ENCODE data around the gene RPS21. TPM values are rescaled to one million over a fixed set of nuclear protein-coding genes. Genes with fewer than 3 reads are reported as not detected.

Gene RPS21
- total and polyA plus RNA-seq, 4 donors, result 278 to 1,588 (median 439) TPM

DNA sequence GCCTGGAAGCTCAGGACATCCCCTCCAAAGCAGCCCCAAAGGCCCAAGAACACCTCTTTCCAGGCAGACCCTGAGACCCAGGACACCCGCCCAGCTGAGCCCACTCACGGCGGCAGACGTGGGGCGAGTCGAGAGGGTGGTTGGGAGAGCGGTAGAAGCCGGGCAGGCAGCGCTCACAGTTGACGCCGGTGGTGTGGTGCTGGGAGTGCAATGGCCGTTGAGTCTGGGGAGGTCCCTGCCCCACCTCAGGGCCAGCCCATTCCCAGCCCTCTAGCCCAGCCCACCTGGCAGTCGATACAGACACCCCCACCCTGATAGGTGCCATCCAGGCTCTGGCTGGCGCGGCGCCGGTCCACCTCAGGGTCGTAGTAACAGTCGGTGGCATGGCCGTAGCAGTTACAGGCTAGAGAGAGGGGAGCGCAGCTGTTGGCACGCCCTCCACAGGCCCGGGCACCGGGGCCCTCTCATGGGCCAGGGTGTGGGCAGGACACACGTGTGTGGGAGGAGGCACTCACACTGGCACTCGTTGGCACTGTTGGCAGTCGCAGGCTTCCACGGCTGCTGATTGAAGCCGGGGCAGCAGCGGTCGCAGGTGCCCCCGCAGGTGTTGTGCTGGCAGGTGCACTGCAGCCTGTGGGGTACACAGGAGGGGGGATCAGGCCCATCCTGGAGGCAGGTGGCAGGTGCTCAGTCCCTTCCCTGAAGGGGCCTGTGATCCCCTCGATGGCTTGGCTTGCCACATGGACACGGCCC is 40.3 kb upstream of the RPS21 start:
- 94% methylated on average over 34 of the region's 34 CpGs for WGBS
- no peak overlapping the region for H3K4me3 ChIP-seq (ENCODE audit: low read depth in 1 of 3, low read length in 3 of 3)
- H3K9ac ChIP-seq (ENCODE audit: low read depth in 1 of 2, low read length in 2 of 2), result no peak overlapping the region
- peaks cover 0 to 7% (median 4%) of the 10 kb centered on the region in 4 donors for H3K4me1 ChIP-seq (ENCODE audit: control insufficient read depth in 4 of 4, insufficient read depth in 4 of 4, low read length in 3 of 4)
- TF ChIP-seq NR2F2 (IDR thresholded peaks at IDR 0.05), result no peak
- TF ChIP-seq FOXA2 (IDR thresholded peaks at IDR 0.05), result no peak
- no peak for TF ChIP-seq ZBTB33 (IDR thresholded peaks at IDR 0.05)
- no peak for TF ChIP-seq EGR1 (IDR thresholded peaks at IDR 0.05; ENCODE audit: low read depth in 2 of 2)
- no peak for TF ChIP-seq HNF4G (IDR thresholded peaks at IDR 0.05)
- TF ChIP-seq, protein P1, sequence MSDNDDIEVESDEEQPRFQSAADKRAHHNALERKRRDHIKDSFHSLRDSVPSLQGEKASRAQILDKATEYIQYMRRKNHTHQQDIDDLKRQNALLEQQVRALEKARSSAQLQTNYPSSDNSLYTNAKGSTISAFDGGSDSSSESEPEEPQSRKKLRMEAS (IDR thresholded peaks at IDR 0.05), result no peak
- no peak for TF ChIP-seq JUND (IDR thresholded peaks at IDR 0.05)
- no peak for TF ChIP-seq SP1 (IDR thresholded peaks at IDR 0.05)
- TF ChIP-seq YY1 (IDR thresholded peaks at IDR 0.05), result no peak
- TF ChIP-seq, protein P2, sequence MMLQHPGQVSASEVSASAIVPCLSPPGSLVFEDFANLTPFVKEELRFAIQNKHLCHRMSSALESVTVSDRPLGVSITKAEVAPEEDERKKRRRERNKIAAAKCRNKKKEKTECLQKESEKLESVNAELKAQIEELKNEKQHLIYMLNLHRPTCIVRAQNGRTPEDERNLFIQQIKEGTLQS (IDR thresholded peaks at IDR 0.05), result no peak
- no peak for DNase-seq (ENCODE audit: low spot score)
- no peaks in the 10 kb centered on the region for H3K27me3 ChIP-seq (ENCODE audit: control insufficient read depth in 4 of 4, insufficient read depth in 4 of 4, low read length in 3 of 4)
- no peaks in the 10 kb centered on the region for H3K9me3 ChIP-seq (ENCODE audit: control insufficient read depth in 4 of 4, low read length in 3 of 4)
- H3K36me3 ChIP-seq (ENCODE audit: control insufficient read depth in 4 of 4, insufficient read depth in 3 of 4, low read depth in 1 of 4, low read length in 3 of 4), result peaks cover 0 to 20% (median 6%) of the 10 kb centered on the region in 4 donors
- no peak overlapping the region for H3K27ac ChIP-seq (ENCODE audit: low read depth in 1 of 2, low read length in 2 of 2)

DNA sequence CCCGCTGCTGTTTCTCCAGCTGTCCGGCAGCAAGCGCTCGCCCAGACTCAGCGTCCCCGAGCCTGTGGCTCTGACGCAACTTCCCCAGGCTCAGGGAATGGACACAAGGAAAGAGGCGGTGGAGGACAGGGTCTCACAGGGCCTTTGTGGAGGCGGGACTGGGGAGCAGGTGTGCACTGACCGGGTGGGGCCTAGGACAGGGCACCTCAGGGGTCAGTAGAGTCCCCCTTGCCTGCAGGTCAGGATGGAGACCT is 39.8 kb upstream of the RPS21 start:
- TF ChIP-seq, protein P2 (IDR thresholded peaks at IDR 0.05), result no peak
- TF ChIP-seq ZBTB33 (IDR thresholded peaks at IDR 0.05) (no peak), RAD21 (IDR thresholded peaks at IDR 0.05) (no peak), YY1 (IDR thresholded peaks at IDR 0.05) (no peak)
- TF ChIP-seq, protein P1 (IDR thresholded peaks at IDR 0.05), result no peak
- H3K36me3 ChIP-seq (ENCODE audit: control insufficient read depth in 4 of 4, insufficient read depth in 3 of 4, low read depth in 1 of 4, low read length in 3 of 4), result peaks cover 0 to 20% (median 7%) of the 10 kb centered on the region in 4 donors
- DNase-seq (ENCODE audit: low spot score), result no peak
- H3K4me1 ChIP-seq (ENCODE audit: control insufficient read depth in 4 of 4, insufficient read depth in 4 of 4, low read length in 3 of 4), result peaks cover 0 to 7% (median 4%) of the 10 kb centered on the region in 4 donors
- H3K27ac ChIP-seq (ENCODE audit: low read depth in 1 of 2, low read length in 2 of 2), result no peak overlapping the region
- no peak overlapping the region for H3K9ac ChIP-seq (ENCODE audit: low read depth in 1 of 2, low read length in 2 of 2)
- no peaks in the 10 kb centered on the region for H3K9me3 ChIP-seq (ENCODE audit: control insufficient read depth in 4 of 4, low read length in 3 of 4)
- 96% methylated on average over 10 of the region's 10 CpGs for WGBS
- no peaks in the 10 kb centered on the region for H3K27me3 ChIP-seq (ENCODE audit: control insufficient read depth in 4 of 4, insufficient read depth in 4 of 4, low read length in 3 of 4)
- no peak overlapping the region for H3K4me3 ChIP-seq (ENCODE audit: low read depth in 1 of 3, low read length in 3 of 3)

DNA sequence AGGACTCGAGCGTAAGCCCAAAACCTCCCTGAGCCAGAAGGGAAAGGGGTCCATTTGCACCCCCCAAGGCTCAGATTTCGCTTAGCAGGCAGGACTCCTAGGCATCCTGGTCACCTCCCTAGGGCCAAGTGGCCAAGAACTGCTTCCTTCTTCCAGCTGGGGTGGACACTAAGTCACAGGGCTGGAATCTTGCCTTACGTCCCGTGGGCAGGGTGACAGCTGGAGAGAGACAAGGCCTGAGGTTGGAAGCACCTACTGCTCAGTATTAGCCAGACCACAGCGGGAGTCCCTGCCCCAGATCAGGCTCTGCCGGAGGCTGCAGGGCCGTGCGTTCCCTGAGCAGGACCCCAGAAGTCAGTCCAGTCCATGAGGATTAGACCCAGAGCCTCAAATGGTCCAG is 39.5 kb upstream of the RPS21 start:
- H3K36me3 ChIP-seq (ENCODE audit: control insufficient read depth in 4 of 4, insufficient read depth in 3 of 4, low read depth in 1 of 4, low read length in 3 of 4), result peaks cover 0 to 20% (median 7%) of the 10 kb centered on the region in 4 donors
- WGBS, result 89% methylated on average over 9 of the region's 9 CpGs

More for the DNA sequence above, 39.5 kb upstream of the RPS21 start:
- H3K4me1 ChIP-seq (ENCODE audit: control insufficient read depth in 4 of 4, insufficient read depth in 4 of 4, low read length in 3 of 4), result peaks cover 3 to 11% (median 6%) of the 10 kb centered on the region in 4 donors
- TF ChIP-seq HNF4A (conservative IDR thresholded peaks at IDR 0.05) (no peak), FOXA1 (IDR thresholded peaks at IDR 0.05) (no peak), NR2F2 (IDR thresholded peaks at IDR 0.05) (no peak), HNF4G (IDR thresholded peaks at IDR 0.05) (no peak), SP1 (IDR thresholded peaks at IDR 0.05) (no peak), YY1 (IDR thresholded peaks at IDR 0.05) (no peak), REST (IDR thresholded peaks at IDR 0.05) (no peak), RAD21 (IDR thresholded peaks at IDR 0.05) (no peak)
- TF ChIP-seq, protein P1 (IDR thresholded peaks at IDR 0.05), result no peak
- no peak overlapping the region for H3K4me3 ChIP-seq (ENCODE audit: low read depth in 1 of 3, low read length in 3 of 3)
- H3K27me3 ChIP-seq (ENCODE audit: control insufficient read depth in 4 of 4, insufficient read depth in 4 of 4, low read length in 3 of 4), result no peaks in the 10 kb centered on the region
- no peak overlapping the region for H3K27ac ChIP-seq (ENCODE audit: low read depth in 1 of 2, low read length in 2 of 2)
- H3K9ac ChIP-seq (ENCODE audit: low read depth in 1 of 2, low read length in 2 of 2), result no peak overlapping the region
- no peaks in the 10 kb centered on the region for H3K9me3 ChIP-seq (ENCODE audit: control insufficient read depth in 4 of 4, low read length in 3 of 4)
- DNase-seq (ENCODE audit: low spot score), result no peak

Measured in liver (tissue), 9 donors.